Fibroblast of villous mesenchyme (primary cell): ENCODE data around the gene USP6NL. TPM values are rescaled to one million over a fixed set of nuclear protein-coding genes. Genes with fewer than 3 reads are reported as not detected.

Source experiments
- DNase-seq: peaks from one replicate; pipeline ENCODE4 v3.0.0-alpha.2; 2010; ENCODE audit warnings: low read depth
- H3K4me3 ChIP-seq: 2 replicates; pipeline ENCODE4 v1.5.1; 2011; ENCODE audit warnings: low read depth, mild to moderate bottlenecking, low read length
- total RNA-seq: library from RNA; depleted of rRNA; stranded (reverse); fragments of >200 nt; gene quantifications from 2 replicates; pipeline ENCODE4 v1.2.3, GENCODE V29; 2012
- TF ChIP-seq, protein P1 (sequence below): IDR thresholded peaks from 2 replicates; pipeline ENCODE4 v1.5.1; 2012; ENCODE audit warnings: low read depth, mild to moderate bottlenecking, low read length; ENCODE audit not compliant: insufficient read depth

Gene USP6NL
- total RNA-seq, 1 donor = 12.5 TPM

DNA sequence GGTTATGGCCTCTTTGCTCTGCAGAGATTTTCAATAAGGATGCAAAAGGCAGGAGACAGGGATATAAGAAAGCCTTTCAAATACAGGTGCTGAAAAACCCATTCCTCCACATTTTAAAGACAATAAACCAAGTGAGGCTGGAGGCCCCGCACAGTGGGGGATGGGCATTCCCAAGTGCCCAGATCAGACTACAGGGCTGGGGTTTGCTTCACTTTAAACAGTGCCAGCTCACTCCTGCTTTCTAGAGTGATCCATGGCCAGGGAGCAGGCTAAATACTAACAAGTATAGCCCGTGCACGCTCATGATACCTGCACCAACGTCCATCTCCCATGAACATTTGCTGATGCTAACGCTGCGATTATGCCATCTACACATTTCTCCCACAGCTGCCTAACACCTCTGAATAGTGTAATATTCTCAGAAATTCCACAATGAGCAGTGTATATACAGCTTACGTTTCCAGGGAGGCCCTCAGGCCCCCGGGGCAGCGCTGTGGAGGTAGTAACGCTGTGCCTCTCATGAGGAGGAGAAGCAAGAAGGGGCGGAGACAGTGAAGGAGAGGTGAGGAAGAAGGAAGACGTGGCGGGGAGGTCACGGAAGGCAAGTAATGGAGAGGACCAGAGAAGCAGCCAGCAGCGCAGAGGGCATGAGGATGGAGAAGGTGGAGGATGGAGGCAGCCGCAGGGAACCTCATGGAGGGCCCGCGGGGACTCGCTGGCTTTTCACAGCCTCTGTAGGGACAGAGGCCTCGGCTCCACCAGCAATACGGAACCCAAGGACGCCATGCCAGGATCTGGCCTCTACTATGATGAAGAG, 141.7 kb downstream of the USP6NL start:
- no peak for DNase-seq
- TF ChIP-seq, protein P1, sequence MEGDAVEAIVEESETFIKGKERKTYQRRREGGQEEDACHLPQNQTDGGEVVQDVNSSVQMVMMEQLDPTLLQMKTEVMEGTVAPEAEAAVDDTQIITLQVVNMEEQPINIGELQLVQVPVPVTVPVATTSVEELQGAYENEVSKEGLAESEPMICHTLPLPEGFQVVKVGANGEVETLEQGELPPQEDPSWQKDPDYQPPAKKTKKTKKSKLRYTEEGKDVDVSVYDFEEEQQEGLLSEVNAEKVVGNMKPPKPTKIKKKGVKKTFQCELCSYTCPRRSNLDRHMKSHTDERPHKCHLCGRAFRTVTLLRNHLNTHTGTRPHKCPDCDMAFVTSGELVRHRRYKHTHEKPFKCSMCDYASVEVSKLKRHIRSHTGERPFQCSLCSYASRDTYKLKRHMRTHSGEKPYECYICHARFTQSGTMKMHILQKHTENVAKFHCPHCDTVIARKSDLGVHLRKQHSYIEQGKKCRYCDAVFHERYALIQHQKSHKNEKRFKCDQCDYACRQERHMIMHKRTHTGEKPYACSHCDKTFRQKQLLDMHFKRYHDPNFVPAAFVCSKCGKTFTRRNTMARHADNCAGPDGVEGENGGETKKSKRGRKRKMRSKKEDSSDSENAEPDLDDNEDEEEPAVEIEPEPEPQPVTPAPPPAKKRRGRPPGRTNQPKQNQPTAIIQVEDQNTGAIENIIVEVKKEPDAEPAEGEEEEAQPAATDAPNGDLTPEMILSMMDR = no peak
- no peak overlapping the region for H3K4me3 ChIP-seq

DNA sequence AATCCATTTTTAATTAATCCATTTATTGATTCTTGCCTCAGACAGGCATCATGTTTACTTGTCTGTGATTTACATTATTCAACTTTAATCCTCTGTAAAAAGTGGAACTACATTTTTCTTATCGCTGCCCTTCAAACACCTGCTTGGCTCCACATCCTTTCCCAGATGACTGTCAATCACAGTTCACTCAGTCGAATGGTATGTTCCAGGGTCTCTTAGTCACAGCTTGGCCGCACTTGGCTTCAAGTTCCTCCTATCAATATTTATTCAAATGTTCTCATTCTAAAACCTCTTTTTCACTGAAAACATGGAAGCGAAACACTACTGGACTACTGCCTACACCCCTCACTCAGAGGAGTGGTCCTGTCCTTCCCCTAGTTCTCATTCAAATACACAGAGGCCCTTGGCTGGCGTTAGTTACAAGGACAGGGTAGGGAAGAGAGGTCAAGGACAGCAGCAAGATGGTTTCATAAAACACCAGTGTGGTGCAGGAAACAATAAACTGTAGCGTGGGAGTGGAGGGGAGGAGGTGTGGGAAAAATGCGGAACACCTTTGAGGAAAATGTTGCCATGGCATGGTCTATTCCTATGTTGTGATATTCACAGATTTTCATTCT, 143.2 kb downstream of the USP6NL start:
- DNase-seq = no peak
- no peak overlapping the region for H3K4me3 ChIP-seq
- TF ChIP-seq, protein P1 = no peak

DNA sequence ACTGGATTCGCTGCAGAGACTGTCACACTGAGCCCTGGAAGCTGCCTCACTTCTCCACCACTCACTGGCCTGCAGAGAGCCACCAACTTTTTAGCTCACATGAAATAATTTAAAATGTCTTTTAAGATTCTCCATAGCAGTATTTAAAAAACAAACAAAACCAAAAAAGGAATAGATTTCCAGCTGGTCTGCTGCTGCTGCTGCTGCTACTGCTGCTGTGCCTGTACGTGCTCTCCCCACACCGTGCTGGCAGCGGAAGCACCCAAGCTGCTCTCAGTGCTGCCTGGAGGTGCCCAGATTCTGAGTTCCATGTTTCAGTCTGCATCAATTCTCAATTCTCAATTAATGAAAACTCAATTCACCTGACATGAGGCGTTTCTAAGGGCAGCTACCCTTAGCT, 146.0 kb downstream of the USP6NL start:
- TF ChIP-seq, protein P1 = no peak
- no peak for DNase-seq
- H3K4me3 ChIP-seq = no peak overlapping the region

DNA sequence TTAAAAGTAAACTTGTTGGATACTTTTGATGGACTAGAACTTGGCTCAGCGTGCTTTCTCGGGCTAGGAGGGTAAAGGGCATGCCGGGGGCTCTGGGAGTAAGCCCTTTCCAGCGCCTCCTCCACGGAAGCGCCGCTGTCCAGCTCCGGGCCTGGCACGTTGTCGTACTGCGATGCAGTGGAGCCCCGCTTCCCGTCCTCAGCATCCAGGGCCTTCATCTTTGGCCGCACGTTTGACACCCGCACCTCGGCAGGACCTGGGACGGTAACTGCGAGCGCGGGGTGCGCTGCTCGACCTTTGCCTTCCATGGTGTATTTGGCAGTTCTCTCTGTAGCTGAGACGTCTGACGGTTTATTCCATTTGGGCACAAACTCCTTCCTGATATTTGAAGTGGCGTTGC, 148.3 kb downstream of the USP6NL start:
- DNase-seq = no peak
- TF ChIP-seq, protein P1 = no peak
- H3K4me3 ChIP-seq = no peak overlapping the region

DNA sequence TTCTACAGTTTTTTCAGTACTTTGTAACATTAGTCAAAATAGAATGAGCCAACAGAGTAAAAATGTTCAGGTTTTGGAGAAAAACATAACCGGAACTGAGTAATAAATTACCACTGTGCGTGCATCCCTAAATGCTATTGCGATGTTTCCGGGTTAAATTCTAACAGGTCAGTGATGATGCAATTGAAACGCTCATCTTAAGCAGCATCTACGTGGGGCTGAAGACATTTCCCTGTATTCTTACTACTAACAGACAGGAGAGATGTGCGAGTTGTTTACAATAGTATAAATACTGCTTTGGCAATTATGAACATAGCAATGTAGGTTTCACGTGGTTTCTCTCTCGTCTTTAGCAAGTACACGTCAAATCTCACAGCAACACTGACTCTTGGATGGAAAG, 149.4 kb downstream of the USP6NL start:
- TF ChIP-seq, protein P1 = no peak
- DNase-seq = no peak
- no peak overlapping the region for H3K4me3 ChIP-seq

DNA sequence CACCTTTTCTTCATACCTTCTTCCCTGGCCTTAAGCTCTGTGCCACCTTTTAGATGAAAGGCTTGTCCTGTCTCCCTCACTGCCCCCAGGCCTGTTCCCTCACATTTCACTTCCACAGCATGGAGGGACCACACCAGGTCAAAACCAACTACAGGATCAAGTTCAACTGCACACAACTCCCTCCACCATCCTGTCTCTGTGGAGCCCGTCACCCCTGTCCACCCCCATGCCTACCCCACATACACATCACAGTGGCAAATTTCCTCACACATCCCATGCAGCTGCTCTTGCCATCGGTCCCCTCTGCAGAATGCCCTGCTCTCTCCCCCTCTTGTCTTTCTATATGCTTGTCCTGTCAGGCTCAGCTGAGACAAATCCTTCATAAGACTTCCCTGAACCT, 154.1 kb downstream of the USP6NL start:
- H3K4me3 ChIP-seq = no peak overlapping the region
- TF ChIP-seq, protein P1 = no peak
- DNase-seq = no peak
